SHP77 treated with DMSO at 0.1 percent for 48 hours (cell line): ENCODE results near the gene EMC6.
"Not testable (repeated sequence)": the region's sequence is repeated elsewhere in the genome, so short reads cannot be mapped to it uniquely, and the experiment has no call there.

Source experiments
- DNase-seq: peaks from one replicate; lab custom pipeline; 2025; lab: John Stamatoyannopoulos, UW

The EMC6 gene

GRCh38 chr17:3681057-3681456 is 12.4 kb downstream of the EMC6 start:
- DNase-seq, result no peak

GRCh38 chr17:3681565-3681964 is 13.0 kb downstream of the EMC6 start:
- DNase-seq, result no peak

- DNase-seq, result no peak
Observed at GRCh38 chr17:3682033-3682432, 13.4 kb downstream of the EMC6 start.

GRCh38 chr17:3683054-3683511 is 14.5 kb downstream of the EMC6 start:
- DNase-seq, result no peak

- no peak for DNase-seq
Observed at GRCh38 chr17:3685174-3685573, 16.6 kb downstream of the EMC6 start.

- no peak for DNase-seq
Observed at GRCh38 chr17:3688027-3688553, 19.5 kb downstream of the EMC6 start.

GRCh38 chr17:3688852-3689261 is 20.2 kb downstream of the EMC6 start:
- DNase-seq, result no peak

- no peak for DNase-seq
Observed at GRCh38 chr17:3689262-3690093, 20.9 kb downstream of the EMC6 start.

GRCh38 chr17:3690094-3690715 is 21.6 kb downstream of the EMC6 start:
- no peak for DNase-seq

GRCh38 chr17:3691617-3692067 is 23.0 kb downstream of the EMC6 start:
- no peak for DNase-seq

GRCh38 chr17:3692346-3692745 is 23.7 kb downstream of the EMC6 start:
- DNase-seq, result no peak

- DNase-seq, result no peak
Observed at GRCh38 chr17:3693141-3693540, 24.5 kb downstream of the EMC6 start.

- DNase-seq, result no peak
Observed at GRCh38 chr17:3693829-3694231, 25.2 kb downstream of the EMC6 start.

GRCh38 chr17:3695129-3695722 is 26.6 kb downstream of the EMC6 start:
- DNase-seq, result no peak

- DNase-seq, result no peak
Observed at GRCh38 chr17:3695723-3696411, 27.3 kb downstream of the EMC6 start, which contains the start of gene P2RX5. Gene P2RX5, minus strand, starts transcription at chr17:3696155. Its CDS starts 150 bp downstream, at chr17:3696005.

GRCh38 chr17:3697103-3697476 is 28.5 kb downstream of the EMC6 start:
- DNase-seq, result no peak

- DNase-seq, result no peak
Observed at GRCh38 chr17:3698139-3698538, 29.5 kb downstream of the EMC6 start.

GRCh38 chr17:3699951-3700350 is 31.3 kb downstream of the EMC6 start:
- no peak for DNase-seq

- not testable (repeated sequence) for DNase-seq
Observed at GRCh38 chr17:3702041-3702539, 33.5 kb downstream of the EMC6 start.

GRCh38 chr17:3704931-3705717 is 36.5 kb downstream of the EMC6 start:
- DNase-seq, result no peak

GRCh38 chr17:3705718-3705984 is 37.0 kb downstream of the EMC6 start:
- DNase-seq, result not testable (repeated sequence)
